Stimulated activated CD8-positive, alpha-beta memory T cell treated with anti-CD3 and anti-CD28 coated beads, Interleukin-7, amount 100 ng/mL, for 4 hours (primary cell): Measurements from ENCODE around the gene TMEM26.

Source experiments
- DNase-seq, 2 donors: peaks; one replicate each; pipeline ENCODE4 v3.0.0-alpha.2; 2020; ENCODE audit warnings: low read depth in 2 of 2

Gene TMEM26

DNA sequence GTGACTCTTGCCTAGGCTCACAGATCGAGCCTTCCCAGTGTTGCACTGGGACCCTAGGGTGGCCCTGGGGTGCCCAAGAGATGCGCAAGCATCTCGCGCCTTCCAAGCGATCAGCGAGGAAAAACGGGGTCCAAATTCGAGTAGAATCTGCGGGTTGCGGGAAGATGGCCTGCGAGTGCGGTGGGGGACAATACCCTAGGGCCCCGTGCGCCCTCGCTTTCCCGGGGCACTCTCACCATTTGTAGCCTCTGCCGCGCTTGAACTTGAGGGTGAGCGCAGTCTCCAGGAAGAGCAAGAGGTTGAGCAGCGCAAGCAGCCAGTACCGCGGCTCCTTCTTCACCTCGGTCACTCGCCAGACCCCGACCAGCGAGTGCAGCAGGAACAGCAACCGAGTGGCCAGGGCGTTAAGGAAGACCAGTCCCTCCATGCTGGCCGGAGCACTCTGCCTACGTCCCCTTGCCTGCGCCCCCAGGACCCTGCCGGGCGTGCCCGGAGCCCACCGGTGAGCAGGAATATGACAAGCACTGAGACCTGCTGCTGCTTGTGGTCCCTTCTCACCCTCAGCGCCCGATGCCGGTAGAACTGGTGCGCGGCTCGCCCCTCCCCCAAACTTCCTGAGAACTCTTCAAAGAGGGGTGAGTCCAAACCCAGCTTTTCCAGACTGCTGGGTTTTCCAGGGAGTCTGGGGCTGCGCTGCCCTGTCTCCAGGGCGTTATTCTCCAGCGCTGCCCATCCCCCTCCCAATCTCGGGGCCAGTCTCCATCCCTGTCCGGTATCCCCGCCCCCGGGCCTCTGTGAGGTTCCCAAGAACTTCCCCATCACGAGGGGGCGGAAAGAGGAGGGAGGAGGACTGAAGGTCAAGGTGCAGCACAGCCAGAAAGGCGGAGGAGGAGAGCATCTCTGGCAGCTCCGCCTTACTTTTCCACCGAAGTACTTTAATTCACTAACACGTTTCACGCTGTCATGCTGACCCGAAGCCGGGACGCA lies at the start of gene TMEM26:
TMEM26 (minus strand) TSS at position 727 of the 987 bp plus-strand sequence; CDS start at position 427, 300 bp downstream.
- DNase-seq: no peak

DNA sequence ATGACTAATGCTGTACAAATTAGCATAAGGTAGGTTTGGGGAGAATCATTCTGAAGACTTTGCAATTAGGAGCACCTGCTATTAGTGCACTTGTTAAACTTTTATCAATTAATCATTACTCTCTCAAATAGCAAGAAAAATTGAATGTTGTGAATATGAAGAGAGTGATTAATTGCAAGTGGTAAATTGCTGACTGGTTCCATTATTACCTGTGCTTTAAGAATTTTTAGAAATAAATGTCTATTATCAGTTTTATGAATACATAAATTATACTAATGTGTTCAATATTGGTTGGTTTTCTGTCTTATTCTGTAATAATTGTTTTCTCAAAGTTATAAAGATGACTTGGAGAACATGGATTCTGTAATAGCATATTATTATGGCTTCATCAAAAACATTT lies 47.3 kb upstream of the TMEM26 start:
- no peak for DNase-seq

DNA sequence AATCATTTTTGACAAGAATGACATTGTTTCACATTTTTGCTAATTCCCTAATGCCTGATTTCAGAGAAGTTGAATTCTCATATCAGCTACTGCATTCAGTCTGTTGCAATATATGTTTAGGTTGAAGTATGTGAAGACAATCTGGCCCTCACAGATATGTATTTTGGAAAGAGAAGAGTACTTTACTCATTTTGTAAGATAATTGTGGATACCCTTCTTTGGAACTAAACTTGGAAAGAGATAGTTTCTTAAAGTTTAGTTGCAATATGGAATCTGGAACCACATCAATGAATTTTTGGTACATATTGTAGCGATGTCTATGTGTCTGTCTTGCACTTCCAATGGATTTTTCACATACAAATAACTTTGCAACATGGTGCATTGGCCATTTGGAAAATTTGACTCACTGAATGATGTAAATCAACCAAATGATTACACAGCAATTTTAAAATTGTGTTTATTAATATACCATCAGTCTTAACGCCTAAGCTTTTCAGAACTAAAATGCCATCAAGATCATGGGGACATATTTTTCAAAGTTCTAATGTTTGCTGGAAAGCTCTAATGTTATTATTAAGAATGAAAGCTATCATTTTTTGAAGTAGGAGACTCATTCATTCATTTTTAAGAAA lies 39.3 kb upstream of the TMEM26 start:
- no peak for DNase-seq

DNA sequence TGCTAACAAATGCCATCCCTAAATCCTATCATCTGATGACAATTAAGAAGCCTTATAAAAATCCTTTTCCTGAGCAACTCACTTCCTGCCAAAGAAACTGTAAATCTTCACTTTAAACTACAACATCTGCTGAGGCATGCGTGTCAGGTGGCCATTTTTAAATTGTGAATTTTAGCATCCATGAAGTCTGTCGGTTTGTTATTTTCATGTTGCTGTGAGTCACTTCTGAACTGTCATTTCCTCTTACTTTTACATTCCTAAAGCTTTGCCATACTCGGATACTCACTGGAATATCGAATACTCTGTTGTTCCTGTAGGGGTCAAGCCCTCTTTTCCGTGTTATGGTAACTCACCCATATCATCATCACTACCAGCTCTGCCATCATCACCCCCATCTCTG lies 34.3 kb upstream of the TMEM26 start:
- DNase-seq: no peak

DNA sequence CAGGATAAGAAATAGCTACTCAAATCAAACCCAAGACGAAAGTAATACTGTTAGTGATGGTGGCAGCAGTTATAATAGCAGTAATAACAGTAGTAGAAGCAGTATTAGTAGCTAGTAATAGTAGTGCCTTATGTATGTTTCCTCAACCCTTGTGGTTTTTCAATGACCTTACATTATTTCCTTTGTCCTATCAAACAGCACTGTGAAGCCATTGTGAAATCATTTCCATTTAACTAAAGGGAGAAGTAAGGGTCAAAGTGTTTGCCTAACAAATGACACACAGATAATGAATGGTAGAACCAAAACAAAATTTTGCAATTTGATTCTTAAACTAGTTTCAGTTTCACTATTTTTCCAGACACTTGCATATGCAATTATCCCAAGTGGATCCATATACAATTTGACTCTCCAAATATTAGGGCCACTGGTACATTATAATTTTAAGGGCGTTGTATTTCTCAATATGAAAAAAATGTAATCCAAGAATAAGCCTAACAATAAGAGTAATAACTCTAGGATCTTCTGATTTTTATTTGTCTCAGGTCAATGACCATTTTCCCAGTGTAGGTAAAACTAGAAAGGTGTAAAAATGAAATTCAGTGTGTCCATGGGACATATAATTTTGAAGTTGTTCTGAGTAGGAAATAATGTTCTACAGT lies 33.7 kb upstream of the TMEM26 start:
- DNase-seq: no peak

DNA sequence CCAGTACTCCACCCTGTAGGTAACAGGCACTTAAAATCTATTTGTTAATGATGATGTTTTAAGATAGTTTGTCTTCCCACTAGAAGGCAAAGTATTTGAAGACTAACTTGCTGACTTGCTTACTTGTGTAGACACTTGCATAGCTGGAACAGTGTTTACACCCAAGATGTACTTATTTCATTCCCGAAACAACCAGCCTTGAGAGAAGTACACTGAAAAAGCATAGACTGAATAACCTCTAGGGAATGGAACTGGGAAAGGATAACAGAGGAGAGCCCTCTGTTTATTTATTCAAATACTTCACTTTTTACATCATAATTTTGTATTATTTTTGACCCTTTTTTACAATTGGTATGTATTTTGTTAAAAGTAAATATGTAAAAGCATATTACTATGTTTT lies 33.1 kb upstream of the TMEM26 start:
- no peak for DNase-seq

DNA sequence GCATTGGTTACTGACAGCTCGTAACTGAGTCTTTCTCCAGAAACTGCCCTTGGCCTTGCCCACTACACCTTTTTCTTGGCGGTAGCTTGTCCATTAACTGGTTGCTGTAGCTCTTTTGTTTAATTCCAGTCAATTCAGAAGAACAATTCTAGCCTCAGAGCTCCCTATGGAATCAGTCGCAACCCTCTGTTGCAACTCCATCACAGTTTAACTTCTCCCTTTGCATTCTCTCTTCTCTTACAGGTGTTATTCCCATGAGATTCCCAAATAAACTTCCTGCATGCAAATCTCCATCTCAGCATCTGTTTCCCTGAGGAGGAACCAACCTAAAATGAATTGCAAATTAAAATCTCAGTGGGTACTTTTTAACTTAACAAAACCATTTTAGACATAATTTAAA lies 28.4 kb upstream of the TMEM26 start:
- no peak for DNase-seq

DNA sequence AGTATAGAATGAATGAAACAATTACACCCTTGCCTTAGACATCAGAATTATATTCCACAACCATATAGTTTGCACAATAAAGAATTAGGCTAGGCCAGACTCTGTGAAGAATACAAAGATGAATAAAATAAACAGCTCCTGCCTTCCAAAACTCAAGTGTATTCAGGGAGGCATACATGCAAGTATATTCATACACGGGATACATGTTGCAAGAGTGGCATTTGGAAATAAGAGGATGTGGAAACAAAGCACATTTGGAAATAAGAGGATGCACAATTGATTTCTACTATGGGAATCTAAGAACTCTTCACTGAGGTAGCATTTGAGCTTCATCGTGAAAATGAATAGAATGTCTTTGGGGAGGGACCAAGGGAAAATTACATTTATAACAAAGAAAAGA lies 27.0 kb upstream of the TMEM26 start:
- DNase-seq: no peak

DNA sequence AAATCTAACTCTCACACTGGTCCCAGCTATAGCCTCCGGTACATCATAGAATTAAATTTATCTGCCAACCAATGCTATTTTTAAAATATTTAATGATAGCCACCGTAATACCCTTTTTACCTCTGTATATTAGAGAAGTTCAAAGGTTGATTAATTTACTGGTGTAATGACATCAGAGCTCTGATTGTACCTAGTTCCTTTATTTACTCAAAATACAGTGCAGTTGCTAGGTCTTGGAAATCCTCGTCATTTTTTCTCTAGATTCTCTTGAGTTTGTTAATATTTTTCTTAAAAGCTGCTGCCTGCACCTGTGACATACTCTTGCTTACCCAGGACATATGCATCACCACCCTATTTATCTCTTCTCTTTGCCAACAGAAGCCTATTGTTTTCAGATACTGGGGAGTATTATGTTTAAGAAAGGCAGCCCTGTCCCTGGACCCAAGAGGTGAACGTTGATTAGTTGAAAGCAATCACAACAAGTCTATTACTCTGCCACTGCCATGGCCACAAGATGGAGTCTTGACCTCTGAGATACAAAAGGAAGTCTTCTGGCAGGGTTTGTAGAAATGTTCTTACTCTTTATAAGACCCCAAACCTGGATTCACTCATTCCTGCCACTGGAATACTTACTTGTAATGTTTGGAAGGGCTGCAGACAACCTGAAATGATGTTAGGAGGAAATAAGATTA lies 25.6 kb upstream of the TMEM26 start:
- DNase-seq: no peak

DNA sequence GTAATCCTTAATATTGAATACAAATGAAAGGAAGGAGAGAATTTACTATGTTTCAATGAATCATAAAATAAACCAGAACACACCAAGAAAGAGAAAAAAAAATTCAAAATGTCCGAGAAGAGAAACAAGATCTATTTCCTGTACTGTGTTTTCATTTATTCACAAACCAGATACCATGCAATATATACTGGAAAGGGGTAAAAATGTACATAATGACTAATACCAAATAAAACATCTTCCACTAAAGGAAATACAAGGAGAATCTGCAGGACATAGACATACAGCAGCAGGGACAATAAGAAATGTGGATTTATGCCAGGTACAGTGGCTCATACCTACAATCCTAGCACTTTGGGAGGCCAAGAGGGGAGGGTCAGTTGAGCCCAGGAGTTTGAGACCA lies 24.3 kb upstream of the TMEM26 start:
- no peak for DNase-seq

DNA sequence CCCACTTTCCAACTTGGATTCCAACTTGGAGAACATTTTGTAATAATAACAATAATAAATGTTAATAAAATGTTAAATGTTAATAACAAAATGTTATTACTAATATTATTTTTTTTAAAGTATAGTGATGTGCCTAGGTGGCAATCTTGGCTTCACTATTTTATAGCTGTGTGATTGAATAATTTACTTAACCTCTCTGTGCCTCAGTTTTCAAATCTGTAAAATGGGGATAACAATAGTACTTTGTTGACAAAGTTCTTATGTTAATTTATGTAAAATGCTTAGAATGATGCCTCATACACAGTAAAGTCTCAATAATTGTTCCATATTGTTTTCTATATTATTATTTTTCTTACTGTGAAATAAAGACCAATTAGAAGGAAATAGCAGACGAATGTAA lies 23.3 kb upstream of the TMEM26 start:
- DNase-seq: no peak

DNA sequence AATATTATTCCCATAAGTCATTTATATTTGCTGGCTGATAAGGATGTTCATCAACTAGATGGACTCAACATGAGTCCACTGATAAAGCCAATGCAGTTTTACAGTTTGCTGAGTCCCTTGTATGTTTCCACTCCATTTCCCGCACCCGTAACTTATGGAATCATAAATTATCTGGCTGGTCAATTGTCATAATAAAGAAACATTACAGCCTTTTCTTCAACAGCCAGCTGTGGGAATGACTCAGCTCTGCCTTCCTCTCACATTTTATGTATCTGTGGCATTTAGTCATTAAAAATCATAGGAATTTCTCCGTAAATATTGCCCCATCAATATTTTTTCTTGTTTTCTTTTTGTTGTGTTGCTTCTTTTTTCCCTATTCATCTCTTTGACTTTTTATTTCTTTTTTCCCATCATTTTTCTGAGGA lies 22.3 kb upstream of the TMEM26 start:
- no peak for DNase-seq

DNA sequence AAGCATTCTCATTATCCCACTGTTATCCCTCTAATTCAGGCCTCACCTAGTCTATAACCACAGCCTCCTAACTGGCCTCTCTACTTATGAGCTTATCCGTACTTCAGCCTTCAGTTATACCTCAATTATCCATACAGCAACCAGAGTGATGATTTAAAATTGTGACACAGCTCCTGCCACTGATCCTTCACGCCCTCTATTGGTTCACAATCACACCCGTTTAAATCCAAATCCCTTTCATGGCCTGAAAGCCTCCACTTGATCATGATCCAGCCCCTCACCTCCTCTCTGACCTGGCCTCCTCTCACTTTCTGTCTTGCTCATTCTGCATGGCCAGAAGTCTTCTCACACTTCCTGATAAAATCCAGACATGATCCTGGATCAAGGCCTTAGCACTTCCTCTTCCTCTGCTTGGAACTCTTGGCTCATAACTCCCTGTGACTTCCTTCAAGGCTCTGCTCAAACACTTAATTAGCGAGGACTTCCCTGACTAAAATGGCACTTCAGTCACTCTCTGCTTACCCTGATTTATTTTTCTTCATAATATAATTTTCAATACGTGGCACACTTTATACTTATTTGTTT lies 19.0 kb upstream of the TMEM26 start:
- DNase-seq: no peak

DNA sequence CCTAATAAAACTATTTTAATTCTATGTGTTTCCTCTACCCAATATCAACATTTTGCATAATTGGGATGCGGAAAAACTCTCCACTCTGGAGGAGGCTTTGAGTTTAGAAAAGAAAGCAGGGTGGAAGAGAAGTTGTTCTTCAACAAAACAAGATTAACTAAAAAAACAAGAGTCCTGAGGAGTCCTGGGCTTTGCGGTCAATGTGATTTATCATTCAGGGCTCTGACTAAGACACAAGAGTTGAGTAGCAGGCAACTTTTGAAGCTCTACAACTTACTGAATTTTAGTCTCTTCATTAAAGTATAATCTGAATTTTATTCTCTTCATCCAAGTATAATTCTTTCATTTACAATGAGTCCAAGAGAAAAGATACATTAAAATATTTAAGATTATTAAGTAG lies 18.3 kb upstream of the TMEM26 start:
- DNase-seq: no peak

DNA sequence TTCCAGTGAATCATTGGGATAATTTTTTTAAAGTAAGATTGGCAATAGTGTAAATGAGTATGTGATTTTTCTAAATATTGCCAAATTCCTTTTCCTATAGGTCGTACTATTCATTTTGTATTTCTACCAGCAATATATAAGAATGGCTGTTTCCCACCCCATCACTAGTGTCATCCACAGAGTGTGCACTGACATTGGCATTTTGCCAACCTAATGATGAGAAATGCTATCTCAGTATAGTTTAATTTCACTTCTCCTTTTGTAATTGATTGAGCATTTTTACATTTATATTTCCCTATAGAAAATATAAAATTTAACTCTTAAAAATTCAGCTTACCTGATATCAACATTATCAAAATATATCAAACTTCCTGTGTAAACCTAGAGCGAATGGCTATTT lies 17.6 kb upstream of the TMEM26 start:
- no peak for DNase-seq

DNA sequence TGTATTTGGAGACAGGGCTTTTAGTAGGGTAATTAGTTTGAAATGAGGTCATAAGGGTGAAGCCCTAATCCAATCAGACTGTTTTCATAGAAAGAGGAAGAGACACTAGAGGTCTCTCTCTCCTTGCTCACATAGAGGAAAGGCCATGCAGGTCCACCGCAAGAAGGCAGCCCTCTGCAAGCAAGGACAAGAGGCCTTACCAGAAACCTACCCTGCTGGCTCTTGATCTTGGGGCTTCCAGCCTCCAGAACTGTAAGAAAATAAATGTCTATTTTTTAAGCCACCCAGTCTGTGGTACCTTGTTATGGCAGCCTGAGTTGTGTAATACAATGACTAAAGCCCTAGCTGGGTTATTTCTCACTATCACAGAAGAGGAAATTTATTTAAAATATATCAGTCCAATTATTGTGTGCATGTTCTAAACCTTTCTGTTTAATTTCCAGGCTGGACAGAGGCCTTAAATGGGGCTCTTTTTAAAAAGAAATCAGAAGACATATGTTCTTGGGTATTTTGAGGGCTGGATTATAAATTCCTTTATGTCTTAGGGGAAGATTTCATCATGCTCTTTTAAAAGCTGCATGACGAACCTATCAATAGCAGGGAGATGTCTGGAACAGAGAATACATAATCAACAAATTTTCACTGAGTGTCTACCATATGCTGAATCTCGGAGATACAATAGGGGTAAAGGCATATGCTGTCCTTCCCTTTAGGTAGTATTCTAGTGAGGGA lies 12.9 kb upstream of the TMEM26 start:
- no peak for DNase-seq

DNA sequence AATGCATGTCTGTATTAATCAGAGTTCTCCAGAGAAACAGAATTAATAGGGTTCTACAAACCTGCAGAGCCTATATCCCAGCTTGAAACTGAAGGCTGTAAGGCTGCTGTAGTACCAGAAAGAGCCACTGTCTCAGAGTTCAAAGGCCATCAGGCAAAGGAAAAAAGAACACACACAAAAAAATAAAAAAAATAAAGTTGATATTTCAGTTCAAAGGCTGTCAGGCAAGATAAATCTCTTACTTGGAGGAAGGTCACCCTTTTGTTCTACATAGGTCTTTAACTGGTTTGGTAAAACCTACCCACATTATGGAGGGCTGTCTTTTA lies 12.0 kb upstream of the TMEM26 start:
- no peak for DNase-seq

DNA sequence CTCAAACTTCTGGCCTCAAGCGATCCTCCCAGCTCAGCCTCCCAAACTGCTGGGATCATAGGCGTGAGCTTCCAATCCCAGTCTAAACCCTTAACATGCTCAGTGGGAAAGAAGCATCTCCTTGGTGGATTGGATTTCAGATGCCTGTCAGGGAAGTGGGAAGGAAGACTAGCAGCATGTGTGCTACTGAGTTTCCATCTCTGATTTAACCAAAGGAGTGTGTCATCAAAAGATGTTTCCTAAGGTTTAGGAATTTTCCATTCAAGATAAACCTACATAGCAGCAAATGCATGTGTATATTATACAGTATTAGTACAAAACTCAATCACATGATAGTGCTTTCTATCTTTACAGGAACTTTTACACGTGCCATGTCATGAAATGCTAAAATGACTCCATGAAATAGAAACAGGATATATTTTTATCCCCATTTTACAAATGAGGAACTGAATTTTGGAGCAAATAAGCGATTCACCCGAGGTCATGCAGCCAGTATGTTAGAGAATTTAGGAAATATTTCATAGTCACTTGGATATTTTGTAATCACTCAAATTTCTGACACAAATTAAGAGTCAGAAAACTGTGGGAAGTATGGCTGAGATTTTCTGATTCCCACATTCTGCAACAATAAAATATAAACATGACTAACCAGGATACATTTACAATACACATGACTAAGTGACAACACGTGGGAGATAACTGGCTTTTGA lies 11.4 kb upstream of the TMEM26 start:
- no peak for DNase-seq

DNA sequence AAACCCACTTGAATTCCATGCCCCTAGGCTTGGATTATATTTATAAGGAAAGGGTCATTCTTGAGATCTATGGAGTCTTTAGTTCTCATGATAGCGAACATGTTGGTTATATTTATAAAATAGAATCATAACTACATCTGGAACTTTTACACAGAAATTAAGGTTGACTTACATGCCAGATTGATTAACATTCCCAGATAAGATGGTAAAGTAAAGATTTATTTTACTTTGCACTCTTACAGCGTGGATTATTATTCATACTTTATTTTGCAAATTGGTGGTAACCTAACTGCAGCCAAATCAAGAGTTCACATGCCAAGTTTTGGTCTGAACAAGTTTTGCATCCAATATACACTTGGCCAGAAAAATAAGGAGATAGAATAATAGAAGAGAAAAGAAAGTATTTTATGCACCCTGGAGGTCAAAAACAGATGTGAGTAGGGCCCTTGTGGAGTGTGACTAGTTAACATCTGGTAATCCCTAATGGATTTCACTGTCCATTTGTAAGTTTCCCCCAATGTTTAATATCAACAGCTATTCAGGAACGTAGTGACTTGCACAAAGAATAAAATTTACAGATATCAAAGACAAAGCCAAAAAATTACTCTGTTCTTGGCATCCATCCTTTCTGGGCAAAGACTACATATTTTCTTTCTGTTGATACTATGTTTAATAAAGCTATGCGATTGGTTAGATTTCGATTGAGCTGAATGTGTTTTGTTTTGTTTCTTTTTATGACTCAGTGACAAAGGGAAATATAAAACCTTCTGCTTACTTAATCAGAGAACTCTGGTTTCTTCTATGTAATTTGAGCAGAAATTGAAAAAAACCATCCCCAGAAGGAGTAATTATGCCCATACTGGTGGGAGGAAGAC lies 10.1 kb upstream of the TMEM26 start:
- no peak for DNase-seq
